Sigmoid colon (tissue), 4 donors: ENCODE results near the gene LAMA1.

ENCODE experiments used
- EP300 ChIP-seq, 4 donors: sonication (generic); formaldehyde crosslinking; IDR thresholded peaks; one replicate each; pipeline ENCODE4 v1.6.1; 2017; ENCODE audit warnings: antibody characterized with exemption in 4 of 4
- POLR2A ChIP-seq, 2 donors: fragments of 450-650 bp; IDR thresholded peaks; one replicate each; pipeline ENCODE4 v1.6.1; 2016; ENCODE audit warnings: antibody characterized with exemption in 2 of 2, mild to moderate bottlenecking in 2 of 2, moderate library complexity in 2 of 2
- POLR2AphosphoS5 ChIP-seq, 4 donors: sonication (generic); formaldehyde crosslinking; IDR thresholded peaks; one replicate each; pipeline ENCODE4 v1.6.1; 2017; ENCODE audit warnings: antibody characterized with exemption in 4 of 4
- TF ChIP-seq, protein P1 (sequence below), 4 experiments: fragments of 450-650 bp in 3 of 4; fragments of 200-600 bp in 1 of 4; IDR thresholded peaks; one replicate each; pipeline ENCODE4 v1.5.1; 2016 to 2019; ENCODE audit warnings: antibody characterized with exemption in 4 of 4, mild to moderate bottlenecking in 3 of 4, moderate library complexity in 2 of 4

DNA sequence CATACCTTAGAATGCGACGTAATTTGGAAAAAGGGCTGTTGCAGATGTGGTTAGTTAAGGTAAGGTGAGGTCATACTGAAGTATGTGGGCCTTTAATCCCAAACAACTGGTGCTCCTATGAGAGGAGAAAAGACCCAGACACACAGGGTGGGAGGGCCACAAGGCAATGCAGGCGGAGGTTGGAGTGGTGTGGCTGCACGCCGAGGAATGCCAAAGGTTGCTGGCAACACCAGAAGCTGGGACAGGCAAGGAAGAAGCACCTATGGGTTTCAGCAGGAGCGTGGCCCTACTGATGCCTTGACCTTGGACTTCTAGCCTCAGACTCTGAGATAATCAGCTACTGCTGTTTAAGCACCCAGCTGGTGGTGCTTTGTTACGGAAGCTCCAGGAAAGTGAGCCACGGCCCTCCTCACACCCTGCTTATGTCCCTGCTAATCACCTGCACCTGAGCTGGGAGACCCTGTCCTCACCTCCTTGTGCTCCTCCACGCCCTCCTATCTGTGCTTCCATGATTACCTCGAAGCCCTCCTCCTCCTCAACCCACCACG is 48.3 kb upstream of the LAMA1 start:
- TF ChIP-seq, protein P1, sequence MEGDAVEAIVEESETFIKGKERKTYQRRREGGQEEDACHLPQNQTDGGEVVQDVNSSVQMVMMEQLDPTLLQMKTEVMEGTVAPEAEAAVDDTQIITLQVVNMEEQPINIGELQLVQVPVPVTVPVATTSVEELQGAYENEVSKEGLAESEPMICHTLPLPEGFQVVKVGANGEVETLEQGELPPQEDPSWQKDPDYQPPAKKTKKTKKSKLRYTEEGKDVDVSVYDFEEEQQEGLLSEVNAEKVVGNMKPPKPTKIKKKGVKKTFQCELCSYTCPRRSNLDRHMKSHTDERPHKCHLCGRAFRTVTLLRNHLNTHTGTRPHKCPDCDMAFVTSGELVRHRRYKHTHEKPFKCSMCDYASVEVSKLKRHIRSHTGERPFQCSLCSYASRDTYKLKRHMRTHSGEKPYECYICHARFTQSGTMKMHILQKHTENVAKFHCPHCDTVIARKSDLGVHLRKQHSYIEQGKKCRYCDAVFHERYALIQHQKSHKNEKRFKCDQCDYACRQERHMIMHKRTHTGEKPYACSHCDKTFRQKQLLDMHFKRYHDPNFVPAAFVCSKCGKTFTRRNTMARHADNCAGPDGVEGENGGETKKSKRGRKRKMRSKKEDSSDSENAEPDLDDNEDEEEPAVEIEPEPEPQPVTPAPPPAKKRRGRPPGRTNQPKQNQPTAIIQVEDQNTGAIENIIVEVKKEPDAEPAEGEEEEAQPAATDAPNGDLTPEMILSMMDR (IDR thresholded peaks at IDR 0.05): no peak
- no peak for TF ChIP-seq POLR2A (IDR thresholded peaks at IDR 0.05)
- no peak for TF ChIP-seq POLR2AphosphoS5 (IDR thresholded peaks at IDR 0.05)
- TF ChIP-seq EP300 (IDR thresholded peaks at IDR 0.05): no peak
